GM19455 (cell line): Measurements from ENCODE around the gene RTN4RL2.

ENCODE experiments used
- ATAC-seq: cut with Tn5 transposase; IDR thresholded peaks from one replicate; pipeline ENCODE4 v1.9.1; 2021; ENCODE audit not compliant: unreplicated experiment

The RTN4RL2 gene

GRCh38 chr11:57523419-57523818, 63.1 kb downstream of the RTN4RL2 start:
- no peak for ATAC-seq
